Naive thymus-derived CD4-positive, alpha-beta T cell (primary cell): ENCODE measurements around the gene EXOC3. TPM values are rescaled to one million over a fixed set of nuclear protein-coding genes. Genes with fewer than 3 reads are reported as not detected.
"Not testable (repeated sequence)": the region's sequence is repeated elsewhere in the genome, so short reads cannot be mapped to it uniquely, and the experiment has no call there.

ENCODE experiments used
- ATAC-seq: fragments of 150-1000 bp; cut with Tn5 transposase; 2 replicates; pipeline ENCODE4 v1.10.0; 2021; ENCODE audit warnings: mild to moderate bottlenecking, moderate library complexity
- CTCF ChIA-PET: fragments of 350-600 bp; sonication (Branson Sonifier 250); formaldehyde crosslinking; loops from one replicate; lab custom pipeline; 2021; ENCODE audit warnings: antibody characterized with exemption; lab: Charles Lee
- POLR2A ChIA-PET: fragments of 350-600 bp; sonication (Branson Sonifier 250); formaldehyde crosslinking; loops from one replicate; lab custom pipeline; 2021; ENCODE audit warnings: antibody characterized with exemption, inconsistent platforms; lab: Charles Lee
- DNase-seq, 9 donors: peaks; one replicate each; pipeline versions ENCODE4 v3.0.0 to v3.0.0-alpha.2; 2020 to 2022; ENCODE audit warnings: mixed read lengths in 1 of 9
- H3K27ac ChIP-seq: one replicate; pipeline ENCODE4 v1.7.0; 2013; ENCODE audit warnings: mild to moderate bottlenecking, low read depth, low read length, moderate library complexity
- H3K27me3 ChIP-seq, 2 donors: one replicate each; pipeline ENCODE4 v1.7.0; 2013; ENCODE audit warnings: low read length in 2 of 2, mild to moderate bottlenecking in 2 of 2, moderate library complexity in 2 of 2; ENCODE audit not compliant: control insufficient read depth in 2 of 2, insufficient read depth in 2 of 2
- H3K36me3 ChIP-seq, 3 experiments: 1 replicate in 2 of 3; 2 replicates in 1 of 3; pipeline ENCODE4 v1.7.0; 2013; ENCODE audit warnings: low read length in 3 of 3, mild to moderate bottlenecking in 3 of 3, moderate library complexity in 1 of 3; ENCODE audit not compliant: insufficient read depth in 3 of 3, control insufficient read depth in 2 of 3
- H3K4me1 ChIP-seq, 2 donors: one replicate each; pipeline ENCODE4 v1.7.0; 2013; ENCODE audit warnings: low read length in 2 of 2, mild to moderate bottlenecking in 2 of 2, moderate library complexity in 1 of 2; ENCODE audit not compliant: control insufficient read depth in 2 of 2, insufficient read depth in 2 of 2
- H3K4me3 ChIP-seq: 2 replicates; pipeline ENCODE4 v1.7.0; 2013; ENCODE audit warnings: mild to moderate bottlenecking, low read length
- H3K9me3 ChIP-seq, 3 experiments: 1 replicate in 2 of 3; 2 replicates in 1 of 3; pipeline ENCODE4 v1.7.0; 2013; ENCODE audit warnings: low read length in 3 of 3; ENCODE audit not compliant: control insufficient read depth in 2 of 3
- H3K27ac Mint-ChIP-seq, 9 donors: one replicate each; pipeline ENCODE4 v1.8.0; 2020 to 2022; ENCODE audit warnings: mixed read lengths in 9 of 9, mild to moderate bottlenecking in 8 of 9, moderate library complexity in 5 of 9, inconsistent platforms in 2 of 9
- H3K27me3 Mint-ChIP-seq, 5 donors: one replicate each; pipeline ENCODE4 v1.8.0; 2021 to 2022; ENCODE audit warnings: mixed read lengths in 5 of 5, mild to moderate bottlenecking in 1 of 5
- H3K36me3 Mint-ChIP-seq, 5 donors: one replicate each; pipeline ENCODE4 v1.8.0; 2020 to 2022; ENCODE audit warnings: mixed read lengths in 5 of 5, mild to moderate bottlenecking in 3 of 5, inconsistent platforms in 1 of 5
- H3K4me1 Mint-ChIP-seq, 7 donors: one replicate each; pipeline ENCODE4 v1.8.0; 2020 to 2022; ENCODE audit warnings: mixed read lengths in 7 of 7, mild to moderate bottlenecking in 3 of 7, inconsistent platforms in 1 of 7
- H3K4me3 Mint-ChIP-seq, 10 donors: one replicate each; pipeline ENCODE4 v1.8.0; 2020 to 2022; ENCODE audit warnings: mild to moderate bottlenecking in 10 of 10, mixed read lengths in 10 of 10, moderate library complexity in 6 of 10, inconsistent platforms in 2 of 10
- H3K9me3 Mint-ChIP-seq, 11 donors: one replicate each; pipeline ENCODE4 v1.8.0; 2020 to 2022; ENCODE audit warnings: mixed read lengths in 11 of 11, mild to moderate bottlenecking in 4 of 11, inconsistent platforms in 1 of 11, moderate library complexity in 1 of 11
- intact Hi-C, 2 donors: fragments of 100-400 bp; cut with micrococcal nuclease; formaldehyde crosslinking; loops; one replicate each; pipeline ENCODE4 v1.15.1; 2023
- polyA plus RNA-seq, 2 donors: library from polyadenylated mRNA; unstranded; fragments of 300-500 nt; fragmentation: Illumina TruSeq; gene quantifications; one replicate each; pipeline ENCODE4 v1.2.3, GENCODE V29; 2021
- total RNA-seq, 6 experiments: library from RNA in 5 of 6; stranded (reverse) in 5 of 6; gene quantifications; 1 replicate in 5 of 6; 2 replicates in 1 of 6; pipeline ENCODE4 v1.2.3 and lab custom pipeline; 2021 to 2026

The EXOC3 gene
- total and polyA plus RNA-seq, 7 experiments from 2014 or later, result 44.3 to 105 (median 89.3) TPM

DNA sequence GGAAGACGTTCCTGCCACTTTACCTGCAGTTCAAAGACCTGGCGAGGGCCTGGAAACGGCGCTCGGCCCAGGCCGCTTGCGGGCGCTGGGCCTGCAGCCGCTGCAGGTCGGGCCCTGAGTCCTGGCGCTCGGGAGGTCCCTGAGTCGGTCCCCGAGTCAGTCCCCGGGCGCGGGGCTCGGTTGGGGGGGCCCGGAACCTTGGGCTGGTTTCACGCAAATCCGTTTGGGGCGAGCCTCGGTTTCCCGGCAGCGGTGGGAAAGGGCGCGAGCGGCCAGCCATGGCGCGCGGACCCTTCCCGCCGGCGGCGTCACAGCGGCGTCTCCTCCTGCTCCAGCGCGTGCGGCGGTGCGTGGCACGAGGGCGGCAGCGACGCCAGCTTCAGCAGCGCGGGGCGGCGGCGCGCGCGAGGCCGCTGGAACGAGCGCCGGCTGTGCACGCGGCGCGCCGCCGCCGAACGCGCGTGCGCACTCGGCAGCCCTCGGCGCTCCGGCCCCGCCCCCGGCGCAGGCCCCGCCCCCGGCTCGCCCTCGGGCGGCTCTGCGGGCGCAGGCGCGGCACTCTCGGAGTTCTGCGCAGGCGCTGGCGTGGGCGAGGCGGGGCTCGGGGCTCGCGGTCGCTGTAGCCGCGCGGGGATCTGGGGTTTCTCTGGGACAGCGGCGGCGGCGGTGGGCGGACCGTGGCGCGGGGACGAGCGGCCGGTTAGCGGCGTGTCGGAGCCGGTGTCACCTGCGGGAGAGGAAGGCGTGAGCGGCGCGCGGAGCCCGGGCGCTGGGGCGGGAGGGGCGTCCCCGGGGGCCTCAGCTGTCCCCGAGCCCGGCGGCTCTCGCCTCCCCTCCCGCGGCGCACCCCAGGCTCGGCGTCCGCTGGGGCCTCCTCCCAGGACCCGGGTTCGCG, 29.9 kb downstream of the EXOC3 start:
- H3K36me3 Mint-ChIP-seq, result peaks cover 0 to 5% (median 3%) of the 10 kb centered on the region in 5 donors
- peaks cover 0 to 10% (median 8%) of the 10 kb centered on the region in 5 donors for H3K27me3 Mint-ChIP-seq
- DNase-seq, result peak; percentile 82 to 97 (median 90)
- H3K27ac ChIP-seq, result peak overlapping the region; percentile 95
- peak; percentile 89 for ATAC-seq
- peaks cover 0 to 3% of the 10 kb centered on the region in 2 donors for H3K27me3 ChIP-seq
- H3K4me3 Mint-ChIP-seq, result peak overlapping the region; percentile 80 to 91 (median 84)
- H3K9me3 Mint-ChIP-seq, result no peaks in the 10 kb centered on the region
- intact Hi-C loops, result loop anchor here (1.0 to 5.0 kb wide), 8 partner anchors 9 to 914 kb away; partner anchors contain the start of genes CEP72 (in 2 of the 2), EXOC3 (in 1 of the 2), PDCD6 (in 1 of the 2) and ZDHHC11B (in 1 of the 2)
- H3K9me3 ChIP-seq, result no peaks in the 10 kb centered on the region
- peak overlapping the region; percentile 82 for H3K4me3 ChIP-seq
- H3K4me1 ChIP-seq, result peaks cover 14 to 18% of the 10 kb centered on the region in 2 donors
- H3K36me3 ChIP-seq, result peaks cover 0 to 10% (median 0%) of the 10 kb centered on the region in 3 experiments
- peak overlapping the region in 6 of 9 donors; percentile 15 to 89 (median 84) for H3K27ac Mint-ChIP-seq
- ChIA-PET CTCF (interaction anchor here (0.9 to 1.4 kb wide), 3 partner anchors 26 to 285 kb away, joined by 3 to 10 read pairs (median 7); no protein-coding TSS in a partner anchor), POLR2A (interaction anchor here (0.5 to 2.7 kb wide), 5 partner anchors 9 to 139 kb away, joined by 3 to 13 read pairs (median 5); partner anchors contain the start of genes CEP72 and EXOC3)
- H3K4me1 Mint-ChIP-seq, result peaks cover 13 to 22% (median 19%) of the 10 kb centered on the region in 7 donors

GRCh38 chr5:473551-474192, 30.7 kb downstream of the EXOC3 start:
- H3K36me3 ChIP-seq, result peaks cover 0 to 10% (median 0%) of the 10 kb centered on the region in 3 experiments
- H3K9me3 ChIP-seq, result no peaks in the 10 kb centered on the region
- Mint-ChIP-seq H3K27ac (peak overlapping the region in 5 of 9 donors; percentile 25 to 72 (median 51)), H3K4me3 (peak overlapping the region; percentile 78 to 92 (median 86)), H3K36me3 (peaks cover 0 to 5% (median 3%) of the 10 kb centered on the region in 5 donors), H3K27me3 (peaks cover 0 to 10% (median 8%) of the 10 kb centered on the region in 5 donors), H3K4me1 (peaks cover 13 to 22% (median 19%) of the 10 kb centered on the region in 7 donors), H3K9me3 (no peaks in the 10 kb centered on the region)
- peaks cover 14 to 18% of the 10 kb centered on the region in 2 donors for H3K4me1 ChIP-seq
- H3K27me3 ChIP-seq, result peaks cover 0 to 3% of the 10 kb centered on the region in 2 donors
- H3K4me3 ChIP-seq, result peak overlapping the region; percentile 63
- ATAC-seq (no peak), DNase-seq (peak in 4 of 9 donors; percentile 29 to 50 (median 40))
- H3K27ac ChIP-seq, result peak overlapping the region; percentile 78
- intact Hi-C loops, result loop anchor here (1.0 to 5.0 kb wide), 8 partner anchors 9 to 914 kb away; partner anchors contain the start of genes CEP72 (in 2 of the 2), EXOC3 (in 1 of the 2), PDCD6 (in 1 of the 2) and ZDHHC11B (in 1 of the 2)
- POLR2A ChIA-PET, result interaction anchor here (0.5 to 2.7 kb wide), 4 partner anchors 9 to 1051 kb away, joined by 3 to 13 read pairs (median 3); no protein-coding TSS in a partner anchor
- CTCF ChIA-PET, result interaction anchor here (1.2 kb wide), 1 partner anchor 27 kb away, joined by 10 read pairs; no protein-coding TSS in a partner anchor

GRCh38 chr5:474232-474839, 31.4 kb downstream of the EXOC3 start:
- not testable (repeated sequence) for H3K9me3 Mint-ChIP-seq, ATAC-seq, H3K27ac ChIP-seq, H3K27me3 Mint-ChIP-seq, H3K36me3 ChIP-seq, H3K27me3 ChIP-seq, DNase-seq, H3K36me3 Mint-ChIP-seq, H3K9me3 ChIP-seq
- Histone ChIP-seq H3K4me3 (peak overlapping the region; percentile 63), H3K4me1 (peaks cover 14 to 18% of the 10 kb centered on the region in 2 donors)
- Mint-ChIP-seq H3K4me1 (peaks cover 13 to 22% (median 19%) of the 10 kb centered on the region in 7 donors), H3K4me3 (peak overlapping the region; percentile 71 to 92 (median 86)), H3K27ac (peak overlapping the region in 2 of 9 donors; percentile 51 to 63)
- CTCF ChIA-PET, result interaction anchor here (1.2 kb wide), 1 partner anchor 28 kb away, joined by 10 read pairs; no protein-coding TSS in a partner anchor
- intact Hi-C loops, result loop anchor here in 1 of 2 donors (5.0 kb wide), 1 partner anchor 913 kb away; no protein-coding TSS in a partner anchor
- POLR2A ChIA-PET, result interaction anchor here (1.0 to 2.7 kb wide), 3 partner anchors 10 to 1050 kb away, joined by 3 to 13 read pairs (median 3); no protein-coding TSS in a partner anchor

DNA sequence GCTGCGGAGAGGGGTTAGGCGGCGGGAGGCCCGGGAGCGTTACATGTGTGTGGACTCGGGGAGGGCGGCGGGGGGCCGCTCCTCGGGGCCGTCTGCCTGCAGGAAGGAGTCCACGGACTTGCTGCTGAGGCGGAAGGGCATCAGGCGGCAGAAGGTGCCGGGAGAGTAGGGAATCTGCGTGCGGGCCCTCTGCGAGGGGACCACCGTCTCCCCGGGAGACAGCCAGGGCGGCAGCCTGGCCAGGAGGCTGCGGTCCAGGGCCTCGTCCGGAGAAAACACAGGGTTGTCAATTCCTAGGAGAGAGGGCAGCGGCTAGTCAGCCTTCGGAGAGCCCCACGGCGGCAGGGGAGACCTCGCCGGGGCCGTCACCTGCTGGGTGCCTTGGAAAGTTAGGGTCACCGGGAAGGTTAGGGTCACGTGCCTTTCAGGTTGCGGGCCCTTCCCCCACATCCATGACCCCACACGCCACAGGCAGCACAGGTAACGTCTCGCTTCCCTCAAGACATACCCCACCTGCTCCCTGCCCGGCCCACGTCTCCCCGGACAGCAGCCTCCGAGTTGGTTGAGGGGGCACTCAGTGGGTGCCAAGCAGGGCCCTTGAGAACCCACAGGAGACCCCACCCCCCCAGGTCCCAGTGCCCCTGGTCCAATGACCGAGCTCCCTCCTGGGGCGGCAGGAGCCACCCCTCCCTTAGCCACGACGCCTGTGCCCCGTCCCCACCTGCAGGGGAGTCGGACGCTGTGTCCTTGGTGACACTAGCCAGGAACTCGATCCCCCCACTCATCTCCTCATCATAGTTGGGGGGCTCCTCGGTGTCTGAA, 32.1 kb downstream of the EXOC3 start:
- H3K36me3 Mint-ChIP-seq, result peaks cover 0 to 5% (median 3%) of the 10 kb centered on the region in 5 donors
- peaks cover 0 to 3% of the 10 kb centered on the region in 2 donors for H3K27me3 ChIP-seq
- no peak for ATAC-seq
- no peaks in the 10 kb centered on the region for H3K9me3 ChIP-seq
- H3K27ac Mint-ChIP-seq, result no peak overlapping the region
- DNase-seq, result no peak
- intact Hi-C loops, result loop anchor here in 1 of 2 donors (5.0 kb wide), 1 partner anchor 912 kb away; no protein-coding TSS in a partner anchor
- POLR2A ChIA-PET, result interaction anchor here (1.1 kb wide), 1 partner anchor 1049 kb away, joined by 3 read pairs; no protein-coding TSS in a partner anchor
- H3K4me3 ChIP-seq, result peak overlapping the region; percentile 27
- H3K27ac ChIP-seq, result no peak overlapping the region
- H3K9me3 Mint-ChIP-seq, result no peaks in the 10 kb centered on the region
- peaks cover 0 to 2% (median 0%) of the 10 kb centered on the region in 3 experiments for H3K36me3 ChIP-seq
- H3K27me3 Mint-ChIP-seq, result peaks cover 0 to 10% (median 8%) of the 10 kb centered on the region in 5 donors
- peaks cover 13 to 19% (median 18%) of the 10 kb centered on the region in 7 donors for H3K4me1 Mint-ChIP-seq
- H3K4me1 ChIP-seq, result peaks cover 14 to 18% of the 10 kb centered on the region in 2 donors
- H3K4me3 Mint-ChIP-seq, result peak overlapping the region; percentile 60 to 91 (median 72)
- CTCF ChIA-PET, result no interaction called here

DNA sequence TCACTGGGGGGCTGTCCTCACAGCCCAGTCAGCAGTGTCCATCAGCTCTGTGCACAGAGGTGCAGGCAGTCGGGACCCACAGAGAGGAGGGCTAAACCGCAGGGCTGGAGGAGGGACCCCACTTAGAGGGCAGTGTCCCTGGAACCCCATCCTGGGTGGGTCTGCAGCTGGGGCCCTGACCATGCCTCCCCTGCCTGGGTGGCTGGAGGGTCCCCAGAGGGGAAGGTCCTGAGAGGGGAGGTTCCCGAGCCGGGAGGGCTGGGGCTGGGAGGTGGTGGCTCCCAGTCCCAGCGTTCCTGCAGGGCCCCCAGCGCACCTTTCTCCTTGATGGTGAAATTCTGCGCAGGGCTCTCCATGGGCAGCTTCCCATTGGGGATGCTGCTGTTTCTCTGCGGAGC, 32.7 kb downstream of the EXOC3 start:
- Histone ChIP-seq H3K27me3 (peaks cover 0 to 3% of the 10 kb centered on the region in 2 donors), H3K27ac (no peak overlapping the region), H3K4me1 (peaks cover 14 to 17% of the 10 kb centered on the region in 2 donors), H3K4me3 (no peak overlapping the region), H3K36me3 (no peaks in the 10 kb centered on the region), H3K9me3 (no peaks in the 10 kb centered on the region)
- no peak for ATAC-seq
- ChIA-PET POLR2A (no interaction called here), CTCF (no interaction called here)
- no peak for DNase-seq
- Mint-ChIP-seq H3K27ac (no peak overlapping the region), H3K4me1 (peaks cover 8 to 19% (median 13%) of the 10 kb centered on the region in 7 donors), H3K27me3 (peaks cover 0 to 10% (median 8%) of the 10 kb centered on the region in 5 donors), H3K9me3 (no peaks in the 10 kb centered on the region), H3K4me3 (peak overlapping the region in 8 of 10 donors; percentile 23 to 91 (median 46)), H3K36me3 (peaks cover 0 to 5% (median 3%) of the 10 kb centered on the region in 5 donors)
- intact Hi-C loops, result no loop called here
